ENCODE measurements around the gene RAB11FIP3. TPM values are rescaled to one million over a fixed set of nuclear protein-coding genes. Genes with fewer than 3 reads are reported as not detected.

Gene RAB11FIP3
- polyA plus RNA-seq, 1 of the 3 experiments (the other 2 are of a cell fraction) = 24.8 TPM

DNA sequence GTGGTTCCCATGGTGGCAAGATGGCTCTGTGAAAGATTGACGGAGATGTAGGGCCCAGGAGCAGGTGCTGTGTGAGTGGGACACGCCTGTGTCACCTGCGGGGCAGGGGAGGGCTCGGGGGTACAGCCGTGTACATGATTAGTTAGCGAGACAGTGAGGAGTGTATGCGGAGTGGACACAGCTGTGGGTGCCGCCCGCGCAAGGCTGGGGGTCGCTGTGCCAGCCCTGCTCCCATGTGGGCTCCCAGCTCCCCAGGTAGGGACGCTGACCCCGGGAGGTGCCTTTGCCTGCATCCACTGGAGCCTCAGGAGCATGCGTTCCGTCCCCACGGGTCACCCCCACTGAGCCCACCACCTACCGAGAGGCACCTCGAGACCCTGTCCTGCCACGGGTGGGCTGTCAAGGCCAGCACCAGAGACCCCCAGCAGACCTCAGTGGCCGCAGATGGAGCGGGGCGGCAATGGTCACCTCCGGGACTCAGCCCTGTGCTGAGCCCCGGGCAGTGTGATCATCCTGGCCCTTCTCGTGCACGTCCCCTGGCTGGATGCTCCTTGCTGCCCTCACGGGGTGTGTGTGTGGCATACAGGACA, 109.5 kb downstream of the RAB11FIP3 start (continued):
- TF ChIP-seq REST (IDR thresholded peaks at IDR 0.05; ENCODE audit: low read depth, low read length) = no peak
- TF ChIP-seq RXRA (IDR thresholded peaks at IDR 0.05; ENCODE audit: borderline replicate concordance, low read depth) = no peak
- TF ChIP-seq POLR2AphosphoS5 (IDR thresholded peaks at IDR 0.05; ENCODE audit: low read depth, low read length) = no peak

GRCh38 chr16:535446-536405, 110.3 kb downstream of the RAB11FIP3 start:
- Histone ChIP-seq H4K20me1 (ENCODE audit: insufficient read depth) (peaks cover 56% of the 10 kb centered on the region), H3K9ac (no peak overlapping the region)

More at GRCh38 chr16:535446-536405, 110.3 kb downstream of the RAB11FIP3 start:
- Histone ChIP-seq H3K4me3 (ENCODE audit: low read depth in 2 of 2, low read length in 1 of 2) (no peak overlapping the region), H3K79me2 (ENCODE audit: insufficient read depth) (peaks cover 97% of the 10 kb centered on the region), H3K4me2 (no peak overlapping the region), H3F3A (replicated peaks; ENCODE audit: insufficient read depth) (no peaks in the 10 kb centered on the region), H3K27me3 (ENCODE audit: insufficient read depth) (no peaks in the 10 kb centered on the region), H3K9me3 (no peaks in the 10 kb centered on the region), H3K4me1 (ENCODE audit: control insufficient read depth in 1 of 2, insufficient read depth in 2 of 2, low read depth in 1 of 2, low read length in 1 of 2) (no peaks in the 10 kb centered on the region), H3K9me2 (no peaks in the 10 kb centered on the region), H3K36me3 (replicated peaks in 1 of 2; ENCODE audit: control insufficient read depth in 1 of 2, insufficient read depth in 2 of 2, low read length in 1 of 2) (peaks cover 0 to 25% of the 10 kb centered on the region in 2 experiments), H2AFZ (ENCODE audit: low read depth) (no peak overlapping the region), H3K27ac (ENCODE audit: low read depth in 2 of 2, low read length in 1 of 2) (no peak overlapping the region)
- TF ChIP-seq, protein P1, sequence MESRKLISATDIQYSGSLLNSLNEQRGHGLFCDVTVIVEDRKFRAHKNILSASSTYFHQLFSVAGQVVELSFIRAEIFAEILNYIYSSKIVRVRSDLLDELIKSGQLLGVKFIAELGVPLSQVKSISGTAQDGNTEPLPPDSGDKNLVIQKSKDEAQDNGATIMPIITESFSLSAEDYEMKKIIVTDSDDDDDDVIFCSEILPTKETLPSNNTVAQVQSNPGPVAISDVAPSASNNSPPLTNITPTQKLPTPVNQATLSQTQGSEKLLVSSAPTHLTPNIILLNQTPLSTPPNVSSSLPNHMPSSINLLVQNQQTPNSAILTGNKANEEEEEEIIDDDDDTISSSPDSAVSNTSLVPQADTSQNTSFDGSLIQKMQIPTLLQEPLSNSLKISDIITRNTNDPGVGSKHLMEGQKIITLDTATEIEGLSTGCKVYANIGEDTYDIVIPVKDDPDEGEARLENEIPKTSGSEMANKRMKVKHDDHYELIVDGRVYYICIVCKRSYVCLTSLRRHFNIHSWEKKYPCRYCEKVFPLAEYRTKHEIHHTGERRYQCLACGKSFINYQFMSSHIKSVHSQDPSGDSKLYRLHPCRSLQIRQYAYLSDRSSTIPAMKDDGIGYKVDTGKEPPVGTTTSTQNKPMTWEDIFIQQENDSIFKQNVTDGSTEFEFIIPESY (IDR thresholded peaks at IDR 0.05; ENCODE audit: borderline replicate concordance, low read depth) = no peak
- TF ChIP-seq MEF2A (IDR thresholded peaks at IDR 0.05; ENCODE audit: borderline replicate concordance, low read depth) = no peak
- no peak for TF ChIP-seq POLR2AphosphoS5 (IDR thresholded peaks at IDR 0.05; ENCODE audit: low read depth, low read length)
- TF ChIP-seq EP300 (IDR thresholded peaks at IDR 0.05; ENCODE audit: borderline replicate concordance in 1 of 2, low read depth in 1 of 2, low read length in 1 of 2) = no peak
- TF ChIP-seq TCF12 (IDR thresholded peaks at IDR 0.05) = no peak
- ChIA-PET CTCF (no interaction called here), POLR2A (no interaction called here)
- no peak for DNase-seq
- 76% methylated on average over 5 of the region's 39 CpGs for WGBS (ENCODE audit: low lambda C conversion rate)
